ENCODE results near the gene CNOT3. TPM values are rescaled to one million over a fixed set of nuclear protein-coding genes. Genes with fewer than 3 reads are reported as not detected.
"Not testable (repeated sequence)": the region's sequence is repeated elsewhere in the genome, so short reads cannot be mapped to it uniquely, and the experiment has no call there.

The CNOT3 gene
- total RNA-seq, 1 experiment from 2014 or later = 76.7 TPM

- H3K9me3 ChIP-seq (ENCODE audit: control insufficient read depth in 1 of 2, insufficient read depth in 1 of 2, low read depth in 1 of 2, low read length in 2 of 2); DNase-seq (ENCODE audit: low read depth, low spot score); CTCF ChIA-PET; H3K27ac ChIP-seq (ENCODE audit: low read depth, low read length); H3K27me3 ChIP-seq (ENCODE audit: insufficient read depth, low read length); H3K4me2 ChIP-seq (ENCODE audit: low read length); H3K9ac ChIP-seq (ENCODE audit: low read length); H3K36me3 ChIP-seq (ENCODE audit: control insufficient read depth in 1 of 2, insufficient read depth in 2 of 2, low read length in 2 of 2); H3K9me2 ChIP-seq (ENCODE audit: insufficient read depth); H3K4me3 ChIP-seq (replicated peaks in 1 of 2; ENCODE audit: low read depth in 1 of 2, low read length in 2 of 2); H2AFZ ChIP-seq (ENCODE audit: low read depth, low read length, poor library complexity, severe bottlenecking); BruUV-seq (replicated peaks); H4K20me1 ChIP-seq (ENCODE audit: insufficient read depth); ATAC-seq; RAD21 ChIA-PET (ENCODE audit: low non-redundant PET in 1 of 2, low total read pairs in 2 of 2, uncharacterized antibody in 2 of 2, unreplicated experiment in 2 of 2); POLR2A ChIA-PET: not testable (repeated sequence)
- H3K4me1 ChIP-seq (ENCODE audit: control insufficient read depth in 1 of 2, insufficient read depth in 2 of 2, low read length in 2 of 2) = peaks cover 7 to 25% of the 10 kb centered on the region in 2 experiments; a peak in 3 of 4 replicates
- intact Hi-C loops (cut with micrococcal nuclease) = loop anchor here (10.0 kb wide), 1 partner anchor 295 kb away; no protein-coding TSS in a partner anchor
- H3K79me2 ChIP-seq (ENCODE audit: insufficient read depth, low read length) = peaks cover 22% of the 10 kb centered on the region
These were observed 37.7 kb upstream of the CNOT3 start for GRCh38 chr19:54099903-54100255.

GRCh38 chr19:54100561-54100960 is 37.0 kb upstream of the CNOT3 start, which contains the start of gene OSCAR:
Gene OSCAR (minus strand): TSS chr19:54100803. CDS start chr19:54100792, 11 bp downstream.
- ChIA-PET RAD21 (ENCODE audit: low non-redundant PET in 1 of 2, low total read pairs in 2 of 2, uncharacterized antibody in 2 of 2, unreplicated experiment in 2 of 2) (no interaction called here), CTCF (no interaction called here), POLR2A (no interaction called here)
- Histone ChIP-seq H3K9me2 (ENCODE audit: insufficient read depth) (no peaks in the 10 kb centered on the region), H3K27ac (ENCODE audit: low read depth, low read length) (no peak within 1 kb of the TSS), H3K9me3 (ENCODE audit: control insufficient read depth in 1 of 2, insufficient read depth in 1 of 2, low read depth in 1 of 2, low read length in 2 of 2) (no peaks in the 10 kb centered on the region), H3K36me3 (ENCODE audit: control insufficient read depth in 1 of 2, insufficient read depth in 2 of 2, low read length in 2 of 2) (peaks cover 2 to 7% of the 10 kb centered on the region in 2 experiments; a peak in 3 of 4 replicates), H3K9ac (ENCODE audit: low read length) (no peak within 1 kb of the TSS), H3K79me2 (ENCODE audit: insufficient read depth, low read length) (peaks cover 29% of the 10 kb centered on the region), H3K4me2 (ENCODE audit: low read length) (no peak within 1 kb of the TSS), H4K20me1 (ENCODE audit: insufficient read depth) (no peaks in the 10 kb centered on the region), H2AFZ (ENCODE audit: low read depth, low read length, poor library complexity, severe bottlenecking) (no peak within 1 kb of the TSS), H3K27me3 (ENCODE audit: insufficient read depth, low read length) (no peaks in the 10 kb centered on the region), H3K4me3 (replicated peaks in 1 of 2; ENCODE audit: low read depth in 1 of 2, low read length in 2 of 2) (no peak within 1 kb of the TSS), H3K4me1 (ENCODE audit: control insufficient read depth in 1 of 2, insufficient read depth in 2 of 2, low read length in 2 of 2) (peaks cover 5 to 21% of the 10 kb centered on the region in 2 experiments; a peak in 3 of 4 replicates)
- BruUV-seq (replicated peaks) = no TSS peak
- TF ChIP-seq CTCF (IDR thresholded peaks at IDR 0.05 in 2 of 3, conservative IDR thresholded peaks at IDR 0.05 in 1 of 3; ENCODE audit: borderline replicate concordance in 1 of 3, insufficient read depth in 1 of 3, low read depth in 2 of 3, low read length in 2 of 3) (no peak), RAD21 (IDR thresholded peaks at IDR 0.05; ENCODE audit: low read depth) (no peak), POLR2AphosphoS5 (IDR thresholded peaks at IDR 0.05; ENCODE audit: low read depth, low read length) (no peak), SP1 (IDR thresholded peaks at IDR 0.05; ENCODE audit: low read depth) (no peak), TCF7L2 (IDR thresholded peaks at IDR 0.05; ENCODE audit: borderline replicate concordance, extremely low read depth, insufficient read depth, insufficient read length) (no peak), EGR1 (IDR thresholded peaks at IDR 0.05; ENCODE audit: low read depth) (no peak), REST (IDR thresholded peaks at IDR 0.05; ENCODE audit: low read depth) (no peak)
- ATAC-seq = no peak
- intact Hi-C loops (cut with micrococcal nuclease) = no loop called here
- DNase-seq (ENCODE audit: low read depth, low spot score) = no peak
